BLaER1 treated with 17β-estradiol and CSF1 and Interleukin-3, amounts not matched to agents 10 nM and 100 nM (cell line): Measurements from ENCODE around the gene MAD1L1.
"Not testable (repeated sequence)": the region's sequence is repeated elsewhere in the genome, so short reads cannot be mapped to it uniquely, and the experiment has no call there.

Source experiments
- H3K27ac ChIP-seq, 11 experiments: shearing (Covaris generic); formaldehyde crosslinking; 2 replicates each; pipeline ENCODE4 v1.8.1; 2022
- H3K27me3 ChIP-seq, 11 experiments: shearing (Covaris generic); formaldehyde crosslinking; 2 replicates each; pipeline ENCODE4 v1.8.1; 2022
- H3K36me3 ChIP-seq, 11 experiments: shearing (Covaris generic); formaldehyde crosslinking; 2 replicates each; pipeline ENCODE4 v1.8.1; 2022
- H3K4me1 ChIP-seq, 10 experiments: shearing (Covaris generic); formaldehyde crosslinking; 2 replicates each; pipeline ENCODE4 v1.8.1; 2022
- H3K4me2 ChIP-seq, 11 experiments: shearing (Covaris generic); formaldehyde crosslinking; 2 replicates each; pipeline ENCODE4 v1.8.1; 2022
- H3K4me3 ChIP-seq, 10 experiments: shearing (Covaris generic); formaldehyde crosslinking; 2 replicates each; pipeline ENCODE4 v1.8.1; 2022
- H3K9ac ChIP-seq, 11 experiments: shearing (Covaris generic); formaldehyde crosslinking; 2 replicates each; pipeline ENCODE4 v1.8.1; 2022
- H3K9me3 ChIP-seq, 11 experiments: shearing (Covaris generic); formaldehyde crosslinking; replicated peaks in 1 of 11; 2 replicates each; pipeline ENCODE4 v1.8.1; 2022
- H4K20me1 ChIP-seq, 11 experiments: shearing (Covaris generic); formaldehyde crosslinking; 2 replicates each; pipeline ENCODE4 v1.8.1; 2022
- Cebpa-rat ChIP-seq, 11 experiments: shearing (Covaris generic); IDR thresholded peaks; 2 replicates each; pipeline ENCODE4 v1.8.1; 2022

Gene MAD1L1

GRCh38 chr7:1997537-1998076, 235.1 kb downstream of the MAD1L1 start:
- no peak for TF ChIP-seq Cebpa-rat (IDR thresholded peaks at IDR 0.05)
- peaks cover 96 to 100% (median 99%) of the 10 kb centered on the region in 11 experiments; a peak in 21 of 22 replicates for H4K20me1 ChIP-seq
- H3K36me3 ChIP-seq: peaks cover 0 to 28% (median 7%) of the 10 kb centered on the region in 11 experiments; a peak in 9 of 22 replicates
- no peak overlapping the region for H3K27ac ChIP-seq
- no peaks in the 10 kb centered on the region for H3K9me3 ChIP-seq
- peaks cover 0 to 86% (median 5%) of the 10 kb centered on the region in 11 experiments; a peak in 10 of 22 replicates for H3K27me3 ChIP-seq
- H3K4me2 ChIP-seq: peak overlapping the region in 8 of 11 experiments; percentile 21 to 92 (median 64); a peak in 14 of 22 replicates
- peaks cover 26 to 100% (median 97%) of the 10 kb centered on the region in 10 experiments for H3K4me1 ChIP-seq
- H3K9ac ChIP-seq: no peak overlapping the region
- no peak overlapping the region for H3K4me3 ChIP-seq

DNA sequence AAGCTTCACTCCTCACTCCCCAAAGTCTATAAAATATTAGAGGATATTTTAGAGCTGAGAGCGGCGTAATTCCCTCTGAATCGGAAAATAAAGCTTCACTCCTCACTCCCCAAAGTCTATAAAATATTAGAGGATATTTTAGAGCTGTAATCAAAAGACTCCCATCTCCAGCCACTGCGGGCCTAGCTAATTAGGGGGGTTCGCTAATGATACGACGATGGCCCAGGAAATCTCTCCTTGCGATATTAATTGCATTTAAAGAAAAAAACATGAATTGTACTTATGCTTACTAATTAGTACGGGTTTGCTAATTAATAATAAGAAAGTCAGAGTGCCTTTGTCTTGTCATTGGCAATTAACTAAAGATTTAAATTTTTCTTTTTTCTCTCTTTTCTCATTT, 235.9 kb downstream of the MAD1L1 start:
- TF ChIP-seq Cebpa-rat (IDR thresholded peaks at IDR 0.05): no peak
- Histone ChIP-seq H3K36me3 (peaks cover 0 to 22% (median 4%) of the 10 kb centered on the region in 11 experiments; a peak in 8 of 22 replicates), H4K20me1 (peaks cover 94 to 100% (median 98%) of the 10 kb centered on the region in 11 experiments; a peak in 21 of 22 replicates), H3K9ac (no peak overlapping the region), H3K9me3 (no peaks in the 10 kb centered on the region), H3K4me3 (no peak overlapping the region), H3K4me2 (peak overlapping the region in 7 of 11 experiments; percentile 48 to 92 (median 73); a peak in 12 of 22 replicates), H3K27ac (no peak overlapping the region), H3K4me1 (peaks cover 26 to 99% (median 96%) of the 10 kb centered on the region in 10 experiments), H3K27me3 (peaks cover 0 to 79% (median 5%) of the 10 kb centered on the region in 11 experiments; a peak in 10 of 22 replicates)

DNA sequence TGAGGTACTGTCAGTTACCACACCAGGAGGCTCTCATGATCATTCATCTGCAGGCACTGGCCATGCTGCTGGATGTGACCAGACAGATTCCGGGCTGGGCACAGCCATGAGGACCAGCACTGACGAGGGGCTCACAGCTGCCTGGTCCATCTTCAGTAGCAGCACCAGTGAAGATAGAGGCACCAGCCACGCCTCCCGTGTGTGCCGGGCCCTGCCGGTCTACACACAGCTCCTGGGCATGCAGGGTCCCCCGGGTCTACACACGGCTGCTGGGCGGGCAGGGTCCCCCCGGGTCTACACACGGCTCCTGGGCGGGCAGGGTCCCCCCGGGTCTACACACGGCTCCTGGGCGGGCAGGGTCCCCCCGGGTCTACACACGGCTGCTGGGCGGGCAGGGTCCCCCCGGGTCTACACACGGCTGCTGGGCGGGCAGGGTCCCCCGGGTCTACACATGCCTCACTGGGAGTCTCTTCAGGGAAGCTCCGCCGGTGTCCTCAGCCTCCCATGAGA, 236.8 kb downstream of the MAD1L1 start:
- H3K9ac ChIP-seq: 0 out of 22 replicates have a peak overlapping the region, but pooled peaks of 1 of the 11 experiments have one; percentile 32
- H3K27ac ChIP-seq, H3K4me3 ChIP-seq, H3K9me3 ChIP-seq: not testable (repeated sequence)
- H3K27me3 ChIP-seq: peaks cover 0 to 70% (median 5%) of the 10 kb centered on the region in 11 experiments; a peak in 10 of 22 replicates
- H3K36me3 ChIP-seq: peaks cover 0 to 14% (median 0%) of the 10 kb centered on the region in 11 experiments; a peak in 6 of 22 replicates
- H3K4me2 ChIP-seq: peak overlapping the region in 9 of 11 experiments; percentile 12 to 92 (median 67); a peak in 16 of 22 replicates
- peaks cover 86 to 91% (median 90%) of the 10 kb centered on the region in 11 experiments; a peak in 21 of 22 replicates for H4K20me1 ChIP-seq
- H3K4me1 ChIP-seq: peaks cover 19 to 90% (median 88%) of the 10 kb centered on the region in 10 experiments

- Histone ChIP-seq H3K9ac (no peak overlapping the region), H3K36me3 (peaks cover 0 to 14% (median 0%) of the 10 kb centered on the region in 11 experiments; a peak in 6 of 22 replicates), H3K27ac (no peak overlapping the region), H3K27me3 (peaks cover 0 to 65% (median 5%) of the 10 kb centered on the region in 11 experiments; a peak in 10 of 22 replicates), H3K4me3 (no peak overlapping the region), H3K4me2 (peak overlapping the region in 9 of 11 experiments; percentile 29 to 92 (median 67); a peak in 15 of 22 replicates), H3K9me3 (no peaks in the 10 kb centered on the region), H4K20me1 (peaks cover 80 to 88% (median 86%) of the 10 kb centered on the region in 11 experiments; a peak in 21 of 22 replicates), H3K4me1 (peaks cover 14 to 86% (median 82%) of the 10 kb centered on the region in 10 experiments)
- TF ChIP-seq Cebpa-rat (IDR thresholded peaks at IDR 0.05): no peak
Measured at GRCh38 chr7:1995426-1995825, 237.3 kb downstream of the MAD1L1 start.

- TF ChIP-seq Cebpa-rat (IDR thresholded peaks at IDR 0.05): no peak
Measured at GRCh38 chr7:1994931-1995330, 237.8 kb downstream of the MAD1L1 start.

DNA sequence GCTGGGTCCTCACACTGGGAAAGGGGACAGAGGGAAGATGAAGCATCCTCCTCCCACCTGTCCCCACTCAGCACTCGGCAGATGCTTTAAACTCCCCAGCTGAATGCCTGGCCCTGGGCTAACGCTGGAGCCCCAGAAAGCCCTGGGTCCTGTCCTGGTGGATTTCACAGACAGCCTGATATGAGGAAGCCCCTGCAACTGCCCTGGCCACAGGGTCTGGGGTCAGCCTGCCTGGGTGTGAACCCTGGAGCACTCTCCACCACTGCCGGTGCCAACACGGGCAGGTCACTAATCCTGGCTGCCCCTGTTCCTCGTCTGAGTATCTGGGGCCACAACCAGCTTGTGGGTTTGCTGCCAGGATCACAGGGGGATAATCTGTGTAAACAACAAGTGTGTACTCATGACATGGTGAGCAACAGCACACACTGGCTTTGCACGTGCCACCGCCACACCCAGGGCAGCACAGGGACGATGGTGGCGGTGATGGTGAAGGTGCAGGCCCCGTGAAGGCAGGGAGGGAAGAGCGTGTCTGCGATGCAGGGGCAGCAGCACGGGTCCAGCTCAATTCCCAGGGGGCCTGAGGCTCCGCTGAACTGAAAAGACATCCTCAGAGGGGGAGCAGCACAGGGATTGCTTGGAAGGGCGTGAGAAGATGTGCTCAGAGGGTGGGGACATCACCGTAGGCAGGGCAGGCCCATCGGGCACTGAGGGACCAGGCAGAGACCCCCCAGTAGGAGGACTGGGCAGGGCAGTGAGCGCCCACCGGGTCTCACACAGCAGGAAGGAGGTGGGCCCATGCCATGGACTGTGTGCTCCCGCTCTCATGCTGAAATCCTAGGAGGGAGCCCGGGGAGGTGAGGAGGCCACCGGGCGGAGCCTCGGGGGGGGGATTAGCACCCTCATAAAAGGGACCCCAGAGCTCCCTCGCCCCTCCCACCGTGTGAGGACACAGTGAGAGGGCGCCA, 238.7 kb downstream of the MAD1L1 start:
- H3K36me3 ChIP-seq: peaks cover 0 to 26% (median 9%) of the 10 kb centered on the region in 11 experiments; a peak in 9 of 22 replicates
- peaks cover 0 to 51% (median 5%) of the 10 kb centered on the region in 11 experiments; a peak in 10 of 22 replicates for H3K27me3 ChIP-seq
- H4K20me1 ChIP-seq: peaks cover 79 to 88% (median 86%) of the 10 kb centered on the region in 11 experiments; a peak in 21 of 22 replicates
- peak overlapping the region in 10 of 11 experiments; percentile 7 to 92 (median 64); a peak in 18 of 22 replicates for H3K4me2 ChIP-seq
- H3K27ac ChIP-seq: no peak overlapping the region
- TF ChIP-seq Cebpa-rat (IDR thresholded peaks at IDR 0.05): no peak
- H3K9me3 ChIP-seq: no peaks in the 10 kb centered on the region
- H3K4me3 ChIP-seq: no peak overlapping the region
- peaks cover 0 to 83% (median 69%) of the 10 kb centered on the region in 10 experiments; a peak in 17 of 20 replicates for H3K4me1 ChIP-seq
- peak overlapping the region in 3 of 11 experiments; percentile 7 to 31 (median 14); a peak in 3 of 22 replicates for H3K9ac ChIP-seq

More at GRCh38 chr7:1994931-1995330, 237.8 kb downstream of the MAD1L1 start:
- Histone ChIP-seq H3K36me3 (peaks cover 0 to 18% (median 2%) of the 10 kb centered on the region in 11 experiments; a peak in 8 of 22 replicates), H3K27ac (no peak overlapping the region), H3K4me3 (no peak overlapping the region), H3K4me2 (peak overlapping the region in 9 of 11 experiments; percentile 29 to 92 (median 67); a peak in 17 of 22 replicates), H3K9me3 (no peaks in the 10 kb centered on the region), H4K20me1 (peaks cover 80 to 88% (median 86%) of the 10 kb centered on the region in 11 experiments; a peak in 21 of 22 replicates), H3K4me1 (peaks cover 9 to 86% (median 77%) of the 10 kb centered on the region in 10 experiments), H3K27me3 (peaks cover 0 to 60% (median 5%) of the 10 kb centered on the region in 11 experiments; a peak in 10 of 22 replicates), H3K9ac (no peak overlapping the region; a peak in 1 of 22 replicates)

DNA sequence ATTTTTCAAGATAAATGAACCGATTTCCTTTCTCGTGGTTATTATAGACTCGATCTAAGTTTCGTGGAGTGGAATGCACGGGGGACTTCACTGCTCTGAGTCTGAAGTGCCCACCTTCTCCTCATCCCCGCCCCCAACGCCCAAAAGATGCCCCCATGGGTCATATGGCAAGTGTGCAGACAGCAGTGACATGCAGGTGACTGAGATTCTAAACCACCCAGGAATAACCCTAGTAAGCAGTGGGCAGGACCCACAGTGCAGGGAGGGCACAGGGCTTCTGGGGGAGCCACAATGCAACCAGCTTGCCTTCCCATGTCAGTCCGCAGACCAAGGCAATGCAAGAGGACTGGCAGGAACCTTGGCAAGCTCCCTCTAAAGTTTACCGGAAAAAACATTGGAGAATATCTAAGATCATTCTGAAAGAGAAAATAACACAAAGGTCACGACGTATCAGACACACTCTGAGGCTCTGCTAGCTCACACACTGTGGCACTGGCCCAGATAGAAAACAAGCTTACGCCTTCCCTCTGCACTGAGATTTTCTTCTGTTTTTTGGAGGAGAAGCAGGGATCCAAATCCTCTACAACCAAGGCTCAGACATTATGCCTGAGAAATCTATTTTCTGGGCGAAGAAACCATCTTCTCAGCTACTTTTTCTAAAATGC, 239.6 kb downstream of the MAD1L1 start:
- Histone ChIP-seq H3K4me2 (peak overlapping the region in 7 of 11 experiments; percentile 35 to 92 (median 73); a peak in 13 of 22 replicates), H3K27ac (no peak overlapping the region), H3K9ac (no peak overlapping the region)

More for the DNA sequence above, 239.6 kb downstream of the MAD1L1 start:
- H3K4me1 ChIP-seq: peaks cover 0 to 84% (median 66%) of the 10 kb centered on the region in 10 experiments; a peak in 16 of 20 replicates
- peaks cover 0 to 45% (median 5%) of the 10 kb centered on the region in 11 experiments; a peak in 10 of 22 replicates for H3K27me3 ChIP-seq
- H3K9me3 ChIP-seq: no peaks in the 10 kb centered on the region
- peaks cover 73 to 88% (median 87%) of the 10 kb centered on the region in 11 experiments; a peak in 21 of 22 replicates for H4K20me1 ChIP-seq
- TF ChIP-seq Cebpa-rat (IDR thresholded peaks at IDR 0.05): no peak
- peaks cover 0 to 28% (median 10%) of the 10 kb centered on the region in 11 experiments; a peak in 9 of 22 replicates for H3K36me3 ChIP-seq
- no peak overlapping the region for H3K4me3 ChIP-seq
